Retinal pigment epithelial cell (primary cell): ENCODE measurements around the gene TOMM20L.

Experiments used
- DNase-seq: peaks from one replicate; pipeline ENCODE4 v3.0.0-alpha.2; 2010; ENCODE audit warnings: low read depth
- H3K4me3 ChIP-seq: 2 replicates; pipeline ENCODE4 v1.5.1; 2011; ENCODE audit warnings: mild to moderate bottlenecking, low read length, control low read depth, moderate library complexity
- TF ChIP-seq, protein P1 (sequence below): conservative IDR thresholded peaks from 2 replicates; pipeline ENCODE4 v1.5.1; 2011; ENCODE audit warnings: low read depth, low read length, control low read depth, inconsistent platforms

Gene TOMM20L

DNA sequence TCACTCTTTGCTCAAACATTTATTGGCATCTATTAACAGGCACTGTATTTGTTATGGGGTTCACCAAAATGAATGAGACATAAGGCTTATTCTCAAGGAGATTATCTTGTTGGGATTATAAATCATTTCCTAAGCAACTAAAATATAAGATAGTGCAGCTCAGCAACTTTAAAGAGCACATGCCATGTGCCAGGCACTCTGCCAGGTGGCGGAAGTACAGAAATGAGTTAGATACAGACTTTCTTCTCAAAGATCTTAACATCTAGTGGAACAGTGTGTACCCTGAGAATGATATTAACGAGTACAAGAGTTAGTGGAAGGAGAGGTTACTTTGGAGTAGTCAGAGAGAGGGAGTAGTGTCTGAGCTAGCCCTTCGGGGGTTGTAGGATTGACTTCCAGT, 28.4 kb upstream of the TOMM20L start:
- DNase-seq: peak; percentile 16
- TF ChIP-seq, protein P1, sequence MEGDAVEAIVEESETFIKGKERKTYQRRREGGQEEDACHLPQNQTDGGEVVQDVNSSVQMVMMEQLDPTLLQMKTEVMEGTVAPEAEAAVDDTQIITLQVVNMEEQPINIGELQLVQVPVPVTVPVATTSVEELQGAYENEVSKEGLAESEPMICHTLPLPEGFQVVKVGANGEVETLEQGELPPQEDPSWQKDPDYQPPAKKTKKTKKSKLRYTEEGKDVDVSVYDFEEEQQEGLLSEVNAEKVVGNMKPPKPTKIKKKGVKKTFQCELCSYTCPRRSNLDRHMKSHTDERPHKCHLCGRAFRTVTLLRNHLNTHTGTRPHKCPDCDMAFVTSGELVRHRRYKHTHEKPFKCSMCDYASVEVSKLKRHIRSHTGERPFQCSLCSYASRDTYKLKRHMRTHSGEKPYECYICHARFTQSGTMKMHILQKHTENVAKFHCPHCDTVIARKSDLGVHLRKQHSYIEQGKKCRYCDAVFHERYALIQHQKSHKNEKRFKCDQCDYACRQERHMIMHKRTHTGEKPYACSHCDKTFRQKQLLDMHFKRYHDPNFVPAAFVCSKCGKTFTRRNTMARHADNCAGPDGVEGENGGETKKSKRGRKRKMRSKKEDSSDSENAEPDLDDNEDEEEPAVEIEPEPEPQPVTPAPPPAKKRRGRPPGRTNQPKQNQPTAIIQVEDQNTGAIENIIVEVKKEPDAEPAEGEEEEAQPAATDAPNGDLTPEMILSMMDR: no peak
- H3K4me3 ChIP-seq: no peak overlapping the region

DNA sequence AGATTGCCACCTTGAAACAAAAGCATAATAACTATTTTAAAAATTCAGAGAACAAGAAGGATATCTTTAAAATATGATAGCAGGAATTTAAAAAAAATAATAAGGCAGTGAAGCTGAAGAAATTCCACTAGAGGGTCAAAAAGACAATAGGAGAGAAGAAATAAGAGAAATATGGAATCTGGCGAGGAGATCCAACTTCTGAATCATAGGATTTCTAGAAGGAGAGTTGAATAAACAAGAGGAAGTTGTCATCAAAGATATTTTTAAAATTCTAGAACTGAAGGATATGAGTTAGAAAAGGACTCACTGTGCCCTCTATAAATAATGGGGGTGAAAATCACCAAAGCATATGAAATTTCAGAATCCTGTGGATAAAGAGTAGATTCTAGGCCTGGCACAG, 26.8 kb upstream of the TOMM20L start:
- H3K4me3 ChIP-seq: no peak overlapping the region
- TF ChIP-seq, protein P1: no peak
- DNase-seq: no peak

DNA sequence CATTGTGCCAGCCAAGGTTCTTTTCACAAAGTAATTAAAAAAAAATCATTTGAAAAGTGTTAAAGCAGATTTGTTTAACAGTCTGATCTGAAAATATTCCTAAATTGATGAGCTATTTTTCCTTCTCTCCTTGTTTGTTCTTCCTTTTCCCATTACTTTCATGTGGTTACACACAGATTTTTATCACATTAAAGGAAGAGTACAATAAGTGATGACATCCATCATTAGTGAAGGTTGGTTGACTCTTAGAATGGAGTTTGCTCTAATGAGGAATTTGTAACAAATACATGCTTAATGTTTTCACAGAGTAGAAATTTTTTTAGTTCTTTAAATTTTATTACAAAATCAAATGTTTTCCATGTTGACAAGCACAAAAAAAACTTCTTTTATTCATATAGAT, 18.9 kb upstream of the TOMM20L start:
- DNase-seq: no peak
- TF ChIP-seq, protein P1: no peak
- H3K4me3 ChIP-seq: no peak overlapping the region

DNA sequence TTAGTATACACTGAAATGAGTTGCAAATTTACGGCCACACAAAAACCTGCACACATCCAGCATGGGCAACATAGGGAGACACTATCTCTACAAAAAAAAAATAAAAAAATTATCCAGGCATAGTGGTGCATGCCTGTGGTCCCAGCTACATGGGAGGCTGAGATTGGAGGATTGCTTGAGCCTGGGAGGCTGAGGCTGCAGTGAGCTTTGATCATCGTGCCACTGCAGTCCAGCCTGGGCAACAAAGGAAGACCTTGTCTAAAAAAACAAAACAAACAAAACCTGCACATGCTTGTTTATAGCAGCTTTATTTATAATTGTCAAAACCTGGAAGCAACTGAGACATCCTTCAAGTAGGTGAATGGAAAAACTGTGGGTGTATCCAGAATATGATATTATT, 4.9 kb upstream of the TOMM20L start:
- TF ChIP-seq, protein P1: no peak

GRCh38 chr14:58395562-58395811, 243 bp upstream of the TOMM20L start:
- TF ChIP-seq, protein P1: no peak
- DNase-seq: no peak
- peak overlapping the region; percentile 35 for H3K4me3 ChIP-seq

More for the DNA sequence above, 4.9 kb upstream of the TOMM20L start:
- DNase-seq: no peak
- H3K4me3 ChIP-seq: no peak overlapping the region

DNA sequence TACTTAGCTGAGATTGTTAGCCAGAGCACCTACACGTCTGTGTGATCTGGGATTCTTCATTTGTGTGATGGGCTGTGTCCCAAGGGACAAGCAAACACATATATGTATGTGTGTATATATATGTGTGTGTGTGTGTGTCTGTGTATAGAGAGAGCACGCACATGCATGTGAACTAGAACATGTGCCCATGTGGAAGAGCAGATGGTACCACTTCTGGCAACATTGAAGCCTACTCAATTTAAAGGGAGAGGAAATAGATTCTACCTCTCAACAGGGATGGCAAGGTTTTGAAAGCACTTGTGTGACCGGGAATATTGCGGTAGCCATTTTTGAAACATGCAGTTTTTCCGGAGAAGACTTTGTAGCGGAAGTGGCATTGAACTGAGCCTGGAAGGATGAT, 1.4 kb downstream of the TOMM20L start:
- no peak for DNase-seq

GRCh38 chr14:58398495-58398894, 2.8 kb downstream of the TOMM20L start:
- TF ChIP-seq, protein P1: no peak
- H3K4me3 ChIP-seq: no peak overlapping the region
- no peak for DNase-seq

More for the DNA sequence above, 1.4 kb downstream of the TOMM20L start:
- TF ChIP-seq, protein P1: no peak
- H3K4me3 ChIP-seq: no peak overlapping the region
